ENCODE measurements around the gene DUS1L.

DUS1L gene

DNA sequence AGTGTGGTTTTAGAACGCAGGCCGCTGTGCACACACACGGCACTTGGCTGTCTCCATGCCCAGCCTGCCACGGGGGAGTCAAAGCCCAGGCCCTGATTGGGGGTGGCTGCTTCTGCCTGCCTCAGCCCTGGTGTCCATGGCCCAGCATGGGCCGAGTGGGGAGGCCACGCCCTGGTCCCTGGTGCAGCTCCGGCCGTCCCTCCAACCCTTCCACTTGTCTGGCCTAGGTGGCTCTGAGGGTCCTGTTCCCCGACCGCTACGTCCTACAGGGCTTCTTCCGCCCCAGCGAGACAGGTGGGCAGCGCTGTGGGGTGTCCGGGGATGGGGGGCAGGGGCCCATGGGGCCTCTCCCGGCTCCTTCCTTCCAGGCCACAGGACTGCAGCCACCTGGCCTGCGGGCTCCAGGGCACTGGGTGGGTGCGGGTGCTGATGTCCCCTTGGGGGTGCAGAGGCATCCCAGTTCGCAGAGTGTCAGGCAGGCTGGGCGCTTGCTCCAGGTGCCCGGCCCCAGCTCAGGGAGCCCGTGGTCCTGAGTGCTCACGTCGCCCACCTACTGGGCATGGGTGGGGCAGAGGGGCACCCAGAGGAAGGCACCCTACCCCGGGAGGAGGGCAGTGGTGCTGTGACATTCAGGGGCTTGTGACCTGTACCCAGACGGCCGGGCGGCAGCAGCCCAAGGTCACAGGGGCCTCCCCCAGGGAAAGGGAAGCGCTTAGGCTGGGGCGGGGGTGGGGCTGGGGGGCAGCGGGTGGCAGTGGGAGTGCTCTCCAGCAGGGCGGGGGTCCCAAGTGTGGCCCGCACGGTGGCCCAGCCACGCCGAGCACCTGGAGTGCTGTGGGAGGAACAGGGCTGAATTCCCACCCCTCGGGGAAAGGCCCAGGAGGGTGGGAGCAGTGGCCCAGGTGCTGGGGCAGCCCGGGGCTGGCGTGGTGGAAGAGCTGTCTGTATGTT is 54.8 kb downstream of the DUS1L start:
- DNase-seq (ENCODE audit: extremely low read depth, insufficient read length) = no peak
- Histone ChIP-seq H3K36me3 (ENCODE audit: control insufficient read depth, insufficient read depth, low read length) (peaks cover 2% of the 10 kb centered on the region), H3K27me3 (replicated peaks; ENCODE audit: control insufficient read depth, insufficient read depth, low read length) (no peaks in the 10 kb centered on the region), H3K4me3 (replicated peaks; ENCODE audit: low read depth, low read length) (no peak overlapping the region)
- TF ChIP-seq, protein P1, sequence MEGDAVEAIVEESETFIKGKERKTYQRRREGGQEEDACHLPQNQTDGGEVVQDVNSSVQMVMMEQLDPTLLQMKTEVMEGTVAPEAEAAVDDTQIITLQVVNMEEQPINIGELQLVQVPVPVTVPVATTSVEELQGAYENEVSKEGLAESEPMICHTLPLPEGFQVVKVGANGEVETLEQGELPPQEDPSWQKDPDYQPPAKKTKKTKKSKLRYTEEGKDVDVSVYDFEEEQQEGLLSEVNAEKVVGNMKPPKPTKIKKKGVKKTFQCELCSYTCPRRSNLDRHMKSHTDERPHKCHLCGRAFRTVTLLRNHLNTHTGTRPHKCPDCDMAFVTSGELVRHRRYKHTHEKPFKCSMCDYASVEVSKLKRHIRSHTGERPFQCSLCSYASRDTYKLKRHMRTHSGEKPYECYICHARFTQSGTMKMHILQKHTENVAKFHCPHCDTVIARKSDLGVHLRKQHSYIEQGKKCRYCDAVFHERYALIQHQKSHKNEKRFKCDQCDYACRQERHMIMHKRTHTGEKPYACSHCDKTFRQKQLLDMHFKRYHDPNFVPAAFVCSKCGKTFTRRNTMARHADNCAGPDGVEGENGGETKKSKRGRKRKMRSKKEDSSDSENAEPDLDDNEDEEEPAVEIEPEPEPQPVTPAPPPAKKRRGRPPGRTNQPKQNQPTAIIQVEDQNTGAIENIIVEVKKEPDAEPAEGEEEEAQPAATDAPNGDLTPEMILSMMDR (IDR thresholded peaks at IDR 0.05; ENCODE audit: insufficient read depth, low read length, poor library complexity, severe bottlenecking) = no peak

DNA sequence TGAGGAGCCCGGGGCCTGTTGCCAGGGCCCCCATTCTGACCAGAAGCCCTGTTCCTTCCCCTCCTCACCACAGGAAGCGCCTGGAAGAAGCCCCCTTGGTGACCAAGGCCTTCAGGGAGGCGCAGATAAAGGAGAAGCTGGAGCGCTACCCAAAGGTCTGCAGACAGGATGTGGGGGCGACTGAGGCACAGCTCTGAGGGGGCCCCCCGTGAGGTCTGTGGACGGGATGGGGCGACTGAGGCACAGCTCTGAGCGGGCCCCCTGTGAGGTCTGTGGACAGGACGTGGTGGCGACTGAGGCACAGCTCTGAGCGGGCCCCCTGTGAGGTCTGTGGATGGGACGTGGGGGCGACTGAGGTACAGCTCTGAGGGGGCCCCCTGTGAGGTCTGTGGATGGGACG is 56.2 kb downstream of the DUS1L start:
- TF ChIP-seq, protein P1 (IDR thresholded peaks at IDR 0.05; ENCODE audit: insufficient read depth, low read length, poor library complexity, severe bottlenecking) = no peak
- Histone ChIP-seq H3K4me3 (replicated peaks; ENCODE audit: low read depth, low read length) (no peak overlapping the region), H3K27me3 (replicated peaks; ENCODE audit: control insufficient read depth, insufficient read depth, low read length) (no peaks in the 10 kb centered on the region), H3K36me3 (ENCODE audit: control insufficient read depth, insufficient read depth, low read length) (peaks cover 2% of the 10 kb centered on the region)
- DNase-seq (ENCODE audit: extremely low read depth, insufficient read length) = no peak

DNA sequence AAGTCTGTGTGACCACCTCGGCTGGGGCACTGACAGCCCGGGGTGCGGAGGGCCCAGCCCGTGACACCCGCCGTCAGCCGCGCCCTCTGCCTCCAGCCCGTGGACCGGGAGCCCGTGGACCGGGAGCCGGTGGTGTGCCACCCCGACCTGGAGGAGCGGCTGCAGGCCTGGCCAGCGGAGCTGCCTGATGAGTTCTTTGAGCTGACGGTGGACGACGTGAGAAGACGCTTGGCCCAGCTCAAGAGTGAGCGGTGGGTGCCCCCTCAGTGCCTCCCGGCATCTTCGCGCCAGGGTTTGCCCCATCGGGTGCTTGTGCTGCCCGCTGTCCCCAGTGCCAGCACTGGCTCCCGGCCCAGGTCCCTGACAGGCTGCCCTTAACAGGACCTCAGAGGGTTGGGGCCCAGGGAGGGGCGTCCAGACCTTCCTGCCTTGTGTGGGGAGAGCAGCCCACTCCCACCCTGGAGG is 56.6 kb downstream of the DUS1L start:
- TF ChIP-seq, protein P1 (IDR thresholded peaks at IDR 0.05; ENCODE audit: insufficient read depth, low read length, poor library complexity, severe bottlenecking) = no peak
- no peak for DNase-seq (ENCODE audit: extremely low read depth, insufficient read length)
- Histone ChIP-seq H3K27me3 (replicated peaks; ENCODE audit: control insufficient read depth, insufficient read depth, low read length) (no peaks in the 10 kb centered on the region), H3K4me3 (replicated peaks; ENCODE audit: low read depth, low read length) (no peak overlapping the region), H3K36me3 (ENCODE audit: control insufficient read depth, insufficient read depth, low read length) (peaks cover 2% of the 10 kb centered on the region)

DNA sequence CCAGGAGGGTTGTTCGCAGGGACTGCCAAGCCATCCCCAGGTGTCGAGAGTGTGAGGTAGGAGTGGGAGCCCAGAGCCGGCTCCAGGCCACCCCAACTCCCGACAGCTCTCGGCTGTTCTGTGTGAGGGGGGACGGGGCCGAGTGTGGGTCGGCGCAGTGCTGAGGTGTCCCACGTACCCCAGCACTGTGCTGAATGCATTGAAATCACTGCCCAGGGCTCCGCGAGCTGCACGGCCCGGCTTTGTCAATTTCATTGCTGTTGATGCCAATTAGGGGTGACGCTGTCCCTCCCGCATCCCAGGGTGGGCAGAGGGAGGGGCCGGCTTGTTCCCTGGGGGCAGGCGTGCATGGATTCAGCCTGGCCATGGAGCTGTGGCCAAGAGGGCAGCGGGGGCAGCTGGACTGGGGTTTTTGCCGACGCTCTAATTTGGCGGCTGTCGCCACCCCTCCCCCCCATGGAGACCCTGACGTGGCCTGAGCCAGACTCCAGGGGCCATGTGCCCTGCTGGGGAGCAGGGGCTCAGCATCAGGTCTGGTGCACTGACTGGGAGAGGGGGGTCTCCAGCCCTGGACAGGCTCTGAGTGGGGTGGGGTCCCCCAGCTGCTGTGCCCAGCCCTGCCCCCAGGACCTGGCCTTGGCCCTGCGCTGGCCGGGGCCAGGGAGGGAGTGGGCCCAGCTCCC is 57.2 kb downstream of the DUS1L start:
- no peak for DNase-seq (ENCODE audit: extremely low read depth, insufficient read length)
- H3K4me3 ChIP-seq (replicated peaks; ENCODE audit: low read depth, low read length) = no peak overlapping the region
- peaks cover 2% of the 10 kb centered on the region for H3K36me3 ChIP-seq (ENCODE audit: control insufficient read depth, insufficient read depth, low read length)
- H3K27me3 ChIP-seq (replicated peaks; ENCODE audit: control insufficient read depth, insufficient read depth, low read length) = no peaks in the 10 kb centered on the region
- TF ChIP-seq, protein P1 (IDR thresholded peaks at IDR 0.05; ENCODE audit: insufficient read depth, low read length, poor library complexity, severe bottlenecking) = no peak

Measured in GM06990 (cell line).